Measurements from ENCODE around the gene EVA1A.

The EVA1A gene

DNA sequence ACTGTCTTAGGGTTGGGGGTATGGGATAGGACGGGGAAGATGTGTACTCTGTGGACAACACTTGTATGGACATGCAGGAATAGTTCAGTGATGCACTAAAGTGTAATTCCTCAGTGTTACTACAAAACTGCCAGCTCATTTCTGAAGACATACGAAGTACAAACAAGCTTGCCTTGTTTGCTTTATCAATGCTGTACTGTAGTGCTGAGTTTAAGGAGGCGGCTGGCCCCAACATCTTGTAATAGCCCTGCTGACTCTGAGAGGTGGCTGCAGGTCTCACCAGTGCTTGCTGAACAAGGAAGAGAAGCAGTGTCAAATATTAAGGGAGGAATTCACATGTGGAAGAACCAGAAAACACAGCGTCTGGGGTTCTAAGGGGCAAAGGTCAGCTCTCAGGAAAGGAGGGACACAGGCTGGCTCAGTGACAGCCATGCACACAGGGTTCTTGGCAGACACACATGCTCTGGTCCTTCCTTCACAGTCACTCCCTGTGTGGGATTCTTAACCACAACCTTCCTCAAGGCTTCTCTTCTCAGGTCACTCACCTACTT is 39.8 kb upstream of the EVA1A start:
- Histone ChIP-seq H3K4me3 (no peak overlapping the region), H3K27me3 (ENCODE audit: low read depth) (no peaks in the 10 kb centered on the region), H3K4me1 (no peaks in the 10 kb centered on the region), H3K36me3 (replicated peaks) (no peaks in the 10 kb centered on the region), H3K9me3 (no peaks in the 10 kb centered on the region)
- DNase-seq (ENCODE audit: low spot score in 2 of 2), result no peak
- in situ Hi-C loops (cut with MboI; ENCODE audit: low sequenced_read_pairs), result loop anchor here (10.0 to 25.0 kb wide), 3 partner anchors 413 to 686 kb away; partner anchors contain the start of gene TACR1

DNA sequence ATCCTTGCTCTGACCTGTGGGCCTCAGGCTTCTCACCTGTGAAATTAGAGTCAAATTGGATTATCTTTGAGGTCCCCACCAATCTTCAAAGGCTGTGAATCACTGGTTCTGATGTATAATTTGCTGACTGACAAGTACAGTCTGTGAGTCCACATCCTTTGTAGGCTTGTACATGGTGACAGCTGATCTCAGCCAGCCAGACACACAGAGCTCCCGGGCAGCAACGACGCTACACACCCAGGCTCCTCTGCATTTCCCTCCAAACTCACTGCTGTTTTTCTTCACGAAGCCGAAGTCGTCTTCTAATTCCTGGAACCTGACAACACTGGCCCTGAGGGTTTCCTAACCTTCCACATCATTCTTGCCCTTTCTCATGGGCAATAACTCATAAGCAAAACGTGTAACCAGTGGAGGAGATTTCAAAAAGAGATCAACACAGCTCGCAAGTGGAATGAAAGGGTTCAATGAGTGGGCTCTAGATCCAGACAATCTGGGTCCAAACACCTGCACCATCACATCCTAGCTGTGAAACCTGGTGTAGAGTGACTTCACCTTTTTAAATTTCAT is 37.9 kb upstream of the EVA1A start:
- Histone ChIP-seq H3K4me3 (no peak overlapping the region), H3K36me3 (replicated peaks) (no peaks in the 10 kb centered on the region), H3K4me1 (no peaks in the 10 kb centered on the region; the same call in 1 of the 2 replicates), H3K27me3 (ENCODE audit: low read depth) (no peaks in the 10 kb centered on the region), H3K9me3 (0 out of 2 replicates have a peak, but pooled peaks cover 3% of the 10 kb centered on the region)
- no peak for DNase-seq (ENCODE audit: low spot score in 2 of 2)
- in situ Hi-C loops (cut with MboI; ENCODE audit: low sequenced_read_pairs), result no loop called here

- Histone ChIP-seq H3K4me3 (no peak overlapping the region), H3K27me3 (ENCODE audit: low read depth) (no peaks in the 10 kb centered on the region), H3K36me3 (replicated peaks) (no peaks in the 10 kb centered on the region), H3K4me1 (no peaks in the 10 kb centered on the region; the same call in 1 of the 2 replicates), H3K9me3 (0 out of 2 replicates have a peak, but pooled peaks cover 3% of the 10 kb centered on the region)
- DNase-seq (ENCODE audit: low spot score in 2 of 2), result no peak
- in situ Hi-C loops (cut with MboI; ENCODE audit: low sequenced_read_pairs), result no loop called here
Measured at GRCh38 chr2:75597949-75598348, 37.2 kb upstream of the EVA1A start.

- H3K4me3 ChIP-seq, result no peak overlapping the region
- in situ Hi-C loops (cut with MboI; ENCODE audit: low sequenced_read_pairs), result no loop called here
- 0 out of 2 replicates have a peak, but pooled peaks cover 3% of the 10 kb centered on the region for H3K9me3 ChIP-seq
- H3K36me3 ChIP-seq (replicated peaks), result no peaks in the 10 kb centered on the region
- DNase-seq (ENCODE audit: low spot score in 2 of 2), result no peak
- no peaks in the 10 kb centered on the region for H3K27me3 ChIP-seq (ENCODE audit: low read depth)
- H3K4me1 ChIP-seq, result no peaks in the 10 kb centered on the region; the same call in 1 of the 2 replicates
Measured at GRCh38 chr2:75596784-75597183, 36.0 kb upstream of the EVA1A start.

- no peak overlapping the region for H3K4me3 ChIP-seq
- H3K27me3 ChIP-seq (ENCODE audit: low read depth), result no peaks in the 10 kb centered on the region
- no peaks in the 10 kb centered on the region; the same call in 1 of the 2 replicates for H3K4me1 ChIP-seq
- in situ Hi-C loops (cut with MboI; ENCODE audit: low sequenced_read_pairs), result no loop called here
- H3K9me3 ChIP-seq, result 0 out of 2 replicates have a peak, but pooled peaks cover 3% of the 10 kb centered on the region
- H3K36me3 ChIP-seq (replicated peaks), result no peaks in the 10 kb centered on the region
- DNase-seq (ENCODE audit: low spot score in 2 of 2), result no peak
Measured at GRCh38 chr2:75595541-75596395, 35.0 kb upstream of the EVA1A start.

- in situ Hi-C loops (cut with MboI; ENCODE audit: low sequenced_read_pairs), result no loop called here
- Histone ChIP-seq H3K36me3 (replicated peaks) (no peaks in the 10 kb centered on the region), H3K27me3 (ENCODE audit: low read depth) (no peaks in the 10 kb centered on the region), H3K9me3 (0 out of 2 replicates have a peak, but pooled peaks cover 3% of the 10 kb centered on the region), H3K4me1 (no peaks in the 10 kb centered on the region; the same call in 1 of the 2 replicates), H3K4me3 (no peak overlapping the region)
- DNase-seq (ENCODE audit: low spot score in 2 of 2), result no peak
Measured at GRCh38 chr2:75594596-75594995, 33.9 kb upstream of the EVA1A start.

DNA sequence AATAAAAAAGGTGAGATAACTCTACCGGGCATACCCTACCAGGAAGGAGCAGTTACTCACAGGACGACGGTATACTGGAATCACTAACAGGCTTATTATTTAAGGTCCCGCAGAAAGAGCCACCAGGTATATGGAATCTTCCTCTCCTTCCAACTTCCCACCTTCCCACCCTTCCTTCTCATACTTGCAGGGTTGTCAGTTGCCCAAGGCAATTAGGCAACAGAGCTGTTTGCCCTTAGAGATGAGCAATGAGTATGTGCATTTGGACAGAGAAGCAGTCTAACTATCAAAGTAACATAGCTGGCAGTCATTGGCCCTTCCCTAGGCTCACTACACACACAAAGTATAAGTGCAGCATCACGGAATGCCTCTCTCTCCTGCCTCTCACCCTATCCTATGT is 32.1 kb upstream of the EVA1A start:
- Histone ChIP-seq H3K4me1 (no peaks in the 10 kb centered on the region; the same call in 1 of the 2 replicates), H3K27me3 (ENCODE audit: low read depth) (no peaks in the 10 kb centered on the region), H3K9me3 (0 out of 2 replicates have a peak, but pooled peaks cover 3% of the 10 kb centered on the region), H3K4me3 (no peak overlapping the region), H3K36me3 (replicated peaks) (no peaks in the 10 kb centered on the region)
- no peak for DNase-seq (ENCODE audit: low spot score in 2 of 2)
- in situ Hi-C loops (cut with MboI; ENCODE audit: low sequenced_read_pairs), result no loop called here

DNA sequence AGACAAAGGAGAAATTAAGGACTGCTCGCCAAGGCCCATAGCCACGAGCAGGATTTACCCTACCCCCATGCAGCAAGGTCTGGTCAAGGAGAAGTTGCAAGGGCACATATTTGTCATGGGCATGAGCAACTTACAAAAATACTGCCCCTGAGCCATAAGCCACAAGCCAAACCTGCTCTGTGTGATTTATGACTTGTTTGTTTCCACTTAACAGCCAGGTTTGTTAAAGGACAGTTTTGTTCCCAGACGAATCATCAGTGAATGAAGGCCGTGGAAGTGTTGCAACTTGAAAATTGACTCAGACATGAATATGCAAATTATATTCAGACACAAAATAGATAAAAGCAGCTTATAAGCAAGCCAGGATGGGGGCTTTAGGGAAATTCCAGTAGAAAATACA is 31.3 kb upstream of the EVA1A start:
- in situ Hi-C loops (cut with MboI; ENCODE audit: low sequenced_read_pairs), result no loop called here
- no peaks in the 10 kb centered on the region; the same call in 1 of the 2 replicates for H3K4me1 ChIP-seq
- H3K27me3 ChIP-seq (ENCODE audit: low read depth), result no peaks in the 10 kb centered on the region
- H3K36me3 ChIP-seq (replicated peaks), result no peaks in the 10 kb centered on the region
- no peak overlapping the region for H3K4me3 ChIP-seq
- DNase-seq (ENCODE audit: low spot score in 2 of 2), result no peak
- 0 out of 2 replicates have a peak, but pooled peaks cover 3% of the 10 kb centered on the region for H3K9me3 ChIP-seq

DNA sequence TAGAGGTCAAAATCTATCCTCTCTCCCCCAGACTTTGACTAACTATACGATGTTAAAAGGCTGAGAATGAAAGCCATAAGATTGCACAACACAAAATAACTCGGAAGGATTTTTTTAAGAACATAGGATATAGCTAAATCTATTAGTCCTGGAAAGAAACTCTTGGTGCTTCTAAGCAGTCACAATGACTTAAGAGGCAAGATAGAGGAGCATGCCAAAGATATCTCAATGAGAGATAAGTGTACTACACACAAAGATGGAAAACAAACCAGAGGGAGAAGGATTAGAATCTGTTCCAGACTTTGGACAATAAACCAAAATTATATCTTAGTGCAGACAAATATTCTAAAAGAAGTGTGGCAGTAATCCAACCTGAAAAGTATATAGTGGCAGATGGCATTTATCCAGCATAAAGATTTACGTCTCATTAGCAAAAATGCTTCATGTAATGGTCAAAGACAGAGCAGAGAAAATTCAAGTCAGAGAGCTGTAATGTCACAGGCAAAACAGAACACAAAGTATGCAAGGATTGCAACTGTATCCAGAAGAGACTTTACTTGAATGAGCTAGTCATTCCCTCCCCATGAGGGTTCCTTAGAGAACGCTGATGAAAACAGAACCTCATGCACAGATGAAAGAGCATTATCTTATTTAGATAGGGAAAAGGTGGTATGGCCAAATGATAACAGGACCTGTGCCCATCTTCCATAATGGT is 28.8 kb upstream of the EVA1A start:
- H3K9me3 ChIP-seq, result no peaks in the 10 kb centered on the region
- in situ Hi-C loops (cut with MboI; ENCODE audit: low sequenced_read_pairs), result no loop called here

GRCh38 chr2:75587954-75588587 is 27.3 kb upstream of the EVA1A start:
- DNase-seq (ENCODE audit: low spot score in 2 of 2), result no peak
- Histone ChIP-seq H3K9me3 (no peaks in the 10 kb centered on the region), H3K4me3 (no peak overlapping the region), H3K36me3 (replicated peaks) (no peaks in the 10 kb centered on the region), H3K4me1 (no peaks in the 10 kb centered on the region), H3K27me3 (ENCODE audit: low read depth) (no peaks in the 10 kb centered on the region; the same call in 1 of the 2 replicates)
- in situ Hi-C loops (cut with MboI; ENCODE audit: low sequenced_read_pairs), result no loop called here

More for the DNA sequence above, 28.8 kb upstream of the EVA1A start:
- H3K27me3 ChIP-seq (ENCODE audit: low read depth), result no peaks in the 10 kb centered on the region; the same call in 1 of the 2 replicates
- DNase-seq (ENCODE audit: low spot score in 2 of 2), result no peak
- no peaks in the 10 kb centered on the region for H3K36me3 ChIP-seq (replicated peaks)
- no peak overlapping the region for H3K4me3 ChIP-seq
- H3K4me1 ChIP-seq, result no peaks in the 10 kb centered on the region; the same call in 1 of the 2 replicates

GRCh38 chr2:75586971-75587370 is 26.2 kb upstream of the EVA1A start:
- in situ Hi-C loops (cut with MboI; ENCODE audit: low sequenced_read_pairs), result no loop called here
- no peaks in the 10 kb centered on the region for H3K36me3 ChIP-seq (replicated peaks)
- DNase-seq (ENCODE audit: low spot score in 2 of 2), result no peak
- H3K9me3 ChIP-seq, result no peaks in the 10 kb centered on the region
- no peak overlapping the region for H3K4me3 ChIP-seq
- H3K4me1 ChIP-seq, result no peaks in the 10 kb centered on the region
- no peaks in the 10 kb centered on the region; the same call in 1 of the 2 replicates for H3K27me3 ChIP-seq (ENCODE audit: low read depth)

- H3K9me3 ChIP-seq, result no peaks in the 10 kb centered on the region
- no peaks in the 10 kb centered on the region for H3K36me3 ChIP-seq (replicated peaks)
- H3K27me3 ChIP-seq (ENCODE audit: low read depth), result no peaks in the 10 kb centered on the region; the same call in 1 of the 2 replicates
- in situ Hi-C loops (cut with MboI; ENCODE audit: low sequenced_read_pairs), result no loop called here
- DNase-seq (ENCODE audit: low spot score in 2 of 2), result no peak
- H3K4me1 ChIP-seq, result no peaks in the 10 kb centered on the region
- no peak overlapping the region for H3K4me3 ChIP-seq
Measured at GRCh38 chr2:75582840-75583239, 22.1 kb upstream of the EVA1A start.

DNA sequence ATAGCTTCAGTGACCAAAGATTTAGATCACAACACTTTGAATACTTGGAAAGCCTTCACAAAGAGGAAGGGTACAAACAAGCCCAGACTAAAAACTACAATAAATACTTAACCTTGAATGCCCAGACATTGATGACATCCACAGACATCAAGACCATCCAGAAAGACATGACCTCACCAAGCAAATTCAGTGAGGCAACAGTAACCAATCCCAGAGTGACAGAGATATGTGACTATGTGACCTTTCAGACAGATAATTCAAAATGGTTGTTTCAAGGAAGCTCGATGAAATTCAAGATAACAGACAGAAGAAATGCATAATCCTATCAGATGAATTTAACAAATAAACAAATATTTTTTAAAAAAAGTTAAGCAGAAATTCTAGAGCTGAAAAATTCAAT is 19.9 kb upstream of the EVA1A start:
- in situ Hi-C loops (cut with MboI; ENCODE audit: low sequenced_read_pairs), result no loop called here
- Histone ChIP-seq H3K27me3 (ENCODE audit: low read depth) (no peaks in the 10 kb centered on the region; the same call in 1 of the 2 replicates), H3K4me3 (no peak overlapping the region), H3K36me3 (replicated peaks) (no peaks in the 10 kb centered on the region), H3K9me3 (no peaks in the 10 kb centered on the region), H3K4me1 (peaks cover 3% of the 10 kb centered on the region)
- DNase-seq (ENCODE audit: low spot score in 2 of 2), result no peak
